ENCODE results near the gene NDFIP2.

Gene NDFIP2, protein sequence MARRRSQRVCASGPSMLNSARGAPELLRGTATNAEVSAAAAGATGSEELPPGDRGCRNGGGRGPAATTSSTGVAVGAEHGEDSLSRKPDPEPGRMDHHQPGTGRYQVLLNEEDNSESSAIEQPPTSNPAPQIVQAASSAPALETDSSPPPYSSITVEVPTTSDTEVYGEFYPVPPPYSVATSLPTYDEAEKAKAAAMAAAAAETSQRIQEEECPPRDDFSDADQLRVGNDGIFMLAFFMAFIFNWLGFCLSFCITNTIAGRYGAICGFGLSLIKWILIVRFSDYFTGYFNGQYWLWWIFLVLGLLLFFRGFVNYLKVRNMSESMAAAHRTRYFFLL

GRCh38 chr13:79480954-79481684 is at the start of gene NDFIP2:
NDFIP2 (plus strand) TSS chr13:79481155; CDS start chr13:79481204, 49 bp downstream.
- DNase-seq = peak; percentile 82

DNA sequence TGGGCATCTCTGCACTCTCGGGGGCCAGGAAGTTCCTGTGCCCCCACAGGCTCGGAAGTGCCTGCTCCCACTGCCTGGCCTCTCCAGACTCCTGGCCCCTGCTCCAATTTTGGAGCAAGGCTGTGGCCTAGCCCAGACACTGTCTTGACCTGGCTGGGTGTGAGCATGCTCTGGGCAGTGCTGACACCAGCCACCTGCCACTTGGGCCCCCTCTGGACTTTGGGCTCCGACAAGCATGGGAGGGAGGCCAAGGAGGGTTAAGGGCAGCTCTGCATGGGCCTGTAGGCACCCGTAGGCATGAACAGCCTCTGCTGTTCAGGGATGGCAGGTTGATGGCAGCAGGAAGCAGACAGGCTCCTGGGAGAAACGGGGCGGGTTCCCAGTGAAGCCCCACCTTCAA is 48.9 kb upstream of the NDFIP2 start:
- no peak for DNase-seq

- no peak for DNase-seq
These were observed 48.0 kb upstream of the NDFIP2 start for GRCh38 chr13:79432992-79433391.

- DNase-seq = peak; percentile 18
These were observed 46.4 kb upstream of the NDFIP2 start for GRCh38 chr13:79434556-79434955.

- no peak for DNase-seq
These were observed 45.4 kb upstream of the NDFIP2 start for GRCh38 chr13:79435561-79435990.

DNA sequence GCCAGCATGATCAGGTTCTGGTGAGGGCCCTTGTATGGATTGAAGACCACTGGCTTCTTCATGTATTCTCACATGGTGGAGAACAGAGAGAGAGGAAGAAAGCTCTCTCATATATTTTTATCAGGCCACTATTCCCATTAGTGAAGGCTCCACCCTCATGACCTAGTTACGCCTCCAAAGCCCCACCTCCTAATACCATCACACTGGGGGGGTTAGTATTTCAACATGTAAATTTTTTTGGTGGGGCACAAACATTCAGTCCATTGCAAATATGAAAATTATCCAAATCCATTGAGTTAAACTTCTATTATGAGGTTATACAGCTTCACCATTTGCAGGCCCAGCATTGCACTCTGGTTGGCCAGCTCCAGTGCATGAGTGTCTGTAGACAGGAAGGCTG is 41.7 kb upstream of the NDFIP2 start:
- no peak for DNase-seq

DNA sequence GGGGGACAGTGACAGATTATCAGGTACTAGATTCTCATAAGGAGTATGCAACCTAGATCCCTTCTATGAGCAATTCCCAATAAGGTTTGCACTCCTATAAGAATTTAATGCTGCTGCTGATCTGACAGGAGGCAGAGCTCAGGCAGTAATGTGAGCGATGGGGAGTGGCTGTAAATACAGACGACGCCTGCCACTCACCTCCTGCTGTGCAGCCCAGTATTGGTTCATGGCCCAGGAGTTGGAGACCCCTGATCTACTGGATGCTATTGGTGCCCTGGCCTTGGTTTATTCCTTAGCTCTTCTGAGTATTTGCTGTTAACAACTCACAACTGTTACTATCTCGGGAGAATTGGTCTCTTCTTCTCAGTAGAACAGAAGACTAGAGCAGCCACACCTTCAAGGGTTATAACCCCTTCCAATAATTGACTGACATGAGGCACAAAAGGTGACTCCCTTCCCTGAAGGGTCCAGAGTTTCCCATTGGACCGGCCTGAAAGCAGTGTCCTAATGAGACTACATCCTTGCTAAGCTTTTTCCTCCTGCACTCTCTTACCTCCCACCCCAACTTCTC is 39.9 kb upstream of the NDFIP2 start:
- DNase-seq = no peak

DNA sequence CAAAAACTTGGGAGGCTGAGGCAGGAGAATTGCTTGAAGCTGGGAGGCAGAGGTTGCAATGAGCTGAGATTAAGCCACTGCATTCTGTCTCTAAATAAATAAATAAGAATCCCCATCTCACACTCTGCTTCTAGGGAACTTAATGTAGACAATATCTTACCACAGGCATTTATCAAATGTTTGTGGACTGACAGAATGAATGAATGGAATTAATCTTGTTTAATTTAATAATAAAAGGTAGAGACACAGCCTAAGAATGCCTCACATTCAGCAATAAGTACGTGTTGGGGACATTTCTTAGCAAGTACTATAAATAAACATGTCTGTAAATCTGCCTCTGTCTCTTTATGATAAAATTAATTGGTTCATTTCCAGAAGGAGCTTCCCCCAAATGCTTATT is 38.7 kb upstream of the NDFIP2 start:
- no peak for DNase-seq

DNA sequence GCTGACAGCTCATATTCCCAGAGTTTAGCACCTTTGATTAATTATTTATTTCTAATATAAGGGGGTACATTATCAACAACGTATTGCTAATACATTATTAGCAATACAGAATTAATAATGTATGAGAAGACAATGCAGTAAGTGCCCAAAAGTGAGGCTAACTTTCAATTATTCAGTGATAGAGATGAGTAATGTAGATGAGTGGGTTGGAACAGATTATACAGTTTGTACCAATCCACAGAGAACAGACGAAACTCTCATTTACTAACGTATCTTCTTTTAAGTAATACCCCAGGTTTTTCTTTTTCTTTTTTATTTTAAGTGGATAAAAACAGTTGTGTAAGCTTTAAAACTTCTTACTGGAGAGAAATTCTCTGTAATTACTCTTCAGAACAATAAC is 38.2 kb upstream of the NDFIP2 start:
- no peak for DNase-seq

DNA sequence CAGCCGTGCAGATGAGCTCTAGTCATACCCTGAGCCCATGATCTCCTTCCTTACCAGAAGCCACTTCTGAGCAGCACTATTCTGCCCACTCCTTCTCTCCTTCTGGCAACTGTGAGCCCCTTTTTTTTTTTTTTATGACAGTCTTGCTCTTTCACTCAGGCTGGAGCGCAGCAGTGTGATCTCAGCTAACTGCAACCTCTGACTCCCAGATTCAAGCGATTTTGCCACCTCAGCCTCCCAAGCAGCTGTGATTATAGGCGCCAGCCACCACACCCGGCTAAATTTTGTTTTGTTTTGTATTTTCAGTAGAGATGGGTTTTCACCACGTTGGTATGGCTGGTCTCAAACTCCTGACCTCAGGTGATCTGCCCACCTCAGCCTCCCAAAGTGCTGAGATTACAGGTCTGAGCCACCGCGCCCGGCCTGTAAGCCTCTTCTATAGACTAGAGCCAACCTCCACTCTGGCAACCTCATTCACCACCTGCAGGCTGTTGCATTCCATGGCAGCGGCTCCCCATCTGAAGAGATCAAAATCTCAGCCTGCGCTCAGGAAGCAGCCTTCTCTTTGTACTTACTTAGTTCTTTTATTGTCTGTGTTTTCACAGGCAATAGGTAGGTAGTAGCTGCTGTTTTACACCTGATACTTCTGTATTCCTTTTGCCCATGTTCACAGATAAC is 34.8 kb upstream of the NDFIP2 start:
- no peak for DNase-seq

DNA sequence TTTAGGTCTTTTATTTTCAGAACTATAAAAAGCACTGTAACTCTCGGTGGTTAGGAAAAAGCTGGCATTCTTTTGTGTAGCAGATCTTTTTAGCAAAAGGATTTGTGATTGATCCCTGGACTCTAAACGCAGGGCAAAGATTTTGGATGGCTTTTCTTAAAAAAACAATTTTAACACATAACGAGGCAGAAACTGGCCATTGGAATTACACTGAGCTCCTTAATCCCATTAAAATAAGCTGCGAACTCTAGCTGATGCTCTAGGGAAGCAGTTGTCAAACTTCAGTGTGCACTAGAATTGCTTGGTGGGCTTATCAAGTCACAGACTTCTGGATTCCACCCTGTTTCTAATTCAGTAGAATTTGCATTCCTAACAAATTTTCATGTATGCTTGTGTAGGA is 33.8 kb upstream of the NDFIP2 start:
- no peak for DNase-seq

DNA sequence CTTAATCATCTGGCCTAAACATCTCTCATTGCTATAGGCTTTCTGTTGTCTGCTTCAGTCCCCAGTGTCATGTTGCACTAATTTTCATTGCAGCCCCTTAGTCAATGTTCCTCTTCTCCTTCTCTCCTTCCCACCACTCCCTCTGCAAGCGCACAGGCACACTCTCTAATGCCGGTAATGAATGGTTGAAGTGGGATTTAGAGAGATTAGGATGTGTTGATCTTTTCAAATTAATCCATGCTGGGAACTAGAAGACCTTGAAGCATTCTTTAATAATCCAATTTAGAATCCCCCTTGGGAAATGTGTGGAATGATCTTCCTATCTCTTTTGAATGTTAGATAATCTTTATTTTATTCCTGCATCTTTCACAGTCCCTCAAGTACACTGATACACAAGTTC is 33.2 kb upstream of the NDFIP2 start:
- no peak for DNase-seq

GRCh38 chr13:79448413-79448812 is 32.5 kb upstream of the NDFIP2 start:
- no peak for DNase-seq

GRCh38 chr13:79450110-79450509 is 30.8 kb upstream of the NDFIP2 start:
- DNase-seq = no peak

- no peak for DNase-seq
These were observed 29.4 kb upstream of the NDFIP2 start for GRCh38 chr13:79451500-79451962.

DNA sequence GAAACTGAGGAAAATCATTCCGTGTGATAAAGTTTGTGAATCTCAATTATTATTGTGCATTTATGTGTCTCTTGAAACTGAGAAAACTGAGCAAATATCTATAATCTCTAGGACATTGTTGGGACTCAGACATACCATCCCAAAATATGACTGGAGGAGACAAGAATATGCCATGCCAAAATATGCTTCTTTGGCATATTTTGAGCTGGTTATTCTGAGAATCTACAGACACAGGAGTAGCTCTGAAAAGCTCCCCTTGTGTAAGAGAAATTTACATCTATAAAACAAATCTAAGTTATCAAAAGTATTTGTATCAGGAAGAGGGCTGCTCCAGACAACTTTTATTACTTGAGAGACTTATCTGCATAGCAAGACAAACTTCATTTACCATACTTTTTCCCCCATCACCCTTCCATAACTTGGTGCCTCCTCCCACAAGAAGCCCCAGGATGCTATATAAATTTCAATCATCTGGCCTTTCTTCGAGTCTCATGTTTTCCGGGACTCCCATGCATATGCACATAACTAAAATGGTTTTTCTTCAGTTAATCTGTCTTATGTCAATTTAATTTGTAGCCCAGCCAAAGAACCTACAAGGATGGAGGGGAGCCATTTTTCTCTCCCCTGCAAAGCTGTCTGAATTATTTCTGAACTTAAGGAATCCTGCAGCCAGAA is 28.6 kb upstream of the NDFIP2 start:
- DNase-seq = no peak

GRCh38 chr13:79455331-79455730 is 25.6 kb upstream of the NDFIP2 start:
- no peak for DNase-seq

GRCh38 chr13:79456051-79456450 is 24.9 kb upstream of the NDFIP2 start:
- DNase-seq = no peak

- DNase-seq = no peak
These were observed 24.1 kb upstream of the NDFIP2 start for GRCh38 chr13:79456656-79457365.

DNA sequence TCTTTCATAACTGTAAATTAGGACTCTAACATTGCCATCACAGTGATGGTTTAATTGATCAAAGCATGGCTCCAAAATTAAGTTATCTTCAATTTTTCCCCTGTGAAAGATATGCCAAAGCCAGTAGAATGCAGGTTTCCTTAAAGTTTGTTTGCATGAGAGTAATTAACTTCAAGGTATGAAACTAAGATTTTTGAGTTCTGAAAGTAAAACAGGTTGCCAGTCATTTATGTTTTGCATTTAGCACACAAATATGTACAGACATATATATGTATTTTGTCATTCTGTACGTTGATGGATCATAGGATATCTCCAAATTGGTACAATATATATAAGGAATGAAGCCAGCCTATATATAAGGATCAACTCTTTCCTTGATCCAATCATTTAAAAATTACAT is 23.6 kb upstream of the NDFIP2 start:
- no peak for DNase-seq

- no peak for DNase-seq
These were observed 23.0 kb upstream of the NDFIP2 start for GRCh38 chr13:79457948-79458347.

DNA sequence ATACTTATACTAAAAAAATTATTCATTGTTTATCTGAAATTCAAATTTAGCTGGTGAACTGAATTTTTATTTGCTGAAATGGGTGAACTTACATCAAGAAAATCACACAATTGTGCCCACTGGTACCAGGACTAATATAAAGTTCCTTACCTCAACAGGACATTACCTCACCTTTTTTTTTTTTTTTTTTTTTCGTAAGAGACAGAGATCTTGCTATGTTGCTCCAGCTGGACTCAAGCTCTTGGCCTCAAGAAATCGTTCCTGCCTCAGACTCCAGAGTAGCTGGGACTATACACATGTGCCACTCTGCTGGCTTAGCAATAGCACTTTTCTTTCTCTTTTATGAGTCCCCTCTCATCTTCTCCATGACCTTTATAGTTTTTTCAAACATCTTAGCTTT is 22.5 kb upstream of the NDFIP2 start:
- no peak for DNase-seq
